GM19193 (cell line): ENCODE data around the gene DYNC1I1.

Source experiments
- POLR2A ChIP-seq: IDR thresholded peaks from 4 replicates; pipeline ENCODE4 v1.6.1; 2011; ENCODE audit not compliant: insufficient read depth, insufficient read length; ENCODE audit errors: extremely low read depth

DYNC1I1 gene

DNA sequence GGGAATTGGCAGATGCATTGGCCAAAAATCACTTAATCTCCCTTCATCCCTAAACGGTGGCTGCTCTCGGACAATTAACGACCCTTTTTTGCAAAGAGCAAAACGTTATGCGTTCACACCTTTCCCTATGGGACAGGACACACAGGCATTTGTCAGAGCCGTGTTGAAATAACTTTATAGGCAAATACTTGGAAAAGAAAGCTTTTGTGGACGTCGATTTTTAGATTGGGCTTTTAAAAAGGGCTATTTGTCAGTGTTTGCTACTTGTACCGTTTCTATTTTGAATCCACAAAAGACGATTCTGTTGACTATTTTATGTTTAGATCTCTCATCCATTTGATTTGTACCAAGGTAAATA lies 304.0 kb downstream of the DYNC1I1 start:
- TF ChIP-seq POLR2A: no peak

DNA sequence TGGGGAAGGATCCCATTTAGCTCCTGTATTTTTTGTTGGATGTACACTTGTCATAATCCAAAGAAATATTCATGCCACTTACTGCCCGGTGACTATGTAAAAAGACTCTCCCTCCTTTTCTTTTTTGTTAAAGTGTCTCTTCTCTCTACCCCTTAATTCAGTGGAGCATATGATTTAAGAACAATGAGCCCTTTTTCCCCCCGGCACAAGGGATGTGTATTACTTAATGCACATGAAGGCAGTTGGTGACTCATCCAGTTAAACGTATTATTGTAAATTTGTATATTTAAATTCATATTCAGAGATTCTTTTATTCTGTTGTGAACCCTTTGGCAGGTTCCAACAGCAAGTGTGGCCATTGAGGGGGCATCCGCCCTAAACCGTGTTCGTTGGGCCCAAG lies 307.7 kb downstream of the DYNC1I1 start:
- TF ChIP-seq POLR2A: no peak

DNA sequence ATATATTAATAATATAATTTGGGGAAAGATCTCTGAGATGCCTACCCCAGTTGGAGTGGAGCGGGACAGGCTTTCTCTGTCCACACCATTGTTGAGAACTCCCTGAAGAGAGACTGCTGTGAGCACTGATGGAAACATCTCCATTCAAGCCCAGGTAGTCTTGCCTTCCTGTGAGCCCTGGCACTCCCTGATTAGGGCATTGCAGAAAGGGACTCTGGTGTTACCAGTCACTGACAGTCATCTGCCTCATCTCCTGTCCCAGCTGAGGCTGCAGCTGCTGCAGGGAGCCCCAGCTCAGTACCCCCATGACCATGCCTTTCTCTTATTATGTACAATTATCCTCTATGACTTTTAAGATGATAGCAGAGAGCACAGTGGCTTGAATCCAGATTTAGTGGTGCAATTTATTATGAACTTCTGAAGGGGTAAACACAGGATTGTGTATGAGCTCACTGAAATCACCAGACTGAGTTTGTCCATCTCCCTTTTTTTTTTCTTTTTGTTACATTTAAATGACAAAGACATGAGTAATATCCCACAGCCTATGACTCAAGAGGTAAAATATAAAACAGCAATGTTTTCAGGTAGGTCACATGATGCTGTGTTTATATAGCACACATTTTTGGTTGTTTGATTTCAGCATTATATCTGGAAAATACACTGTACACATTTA lies 312.7 kb downstream of the DYNC1I1 start:
- TF ChIP-seq POLR2A: no peak

DNA sequence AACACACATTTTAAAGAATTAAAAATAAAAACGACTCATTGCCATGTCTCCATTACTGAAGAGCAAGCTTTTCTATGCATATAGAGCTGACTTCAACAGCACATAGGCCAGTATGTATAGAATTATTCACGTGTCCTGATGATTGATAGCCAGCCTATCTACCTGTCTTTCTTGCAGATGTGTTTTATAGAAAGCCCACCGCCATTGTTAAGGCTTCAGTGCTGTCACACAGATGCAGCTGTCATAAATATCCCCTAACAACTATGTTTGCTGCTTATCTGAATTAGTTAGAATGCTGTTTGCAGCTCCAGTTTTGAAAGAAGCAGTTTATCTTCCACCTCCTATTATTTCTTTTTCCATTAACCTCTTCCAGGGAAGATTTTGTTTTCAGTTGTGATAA lies 313.6 kb downstream of the DYNC1I1 start:
- TF ChIP-seq POLR2A: no peak

DNA sequence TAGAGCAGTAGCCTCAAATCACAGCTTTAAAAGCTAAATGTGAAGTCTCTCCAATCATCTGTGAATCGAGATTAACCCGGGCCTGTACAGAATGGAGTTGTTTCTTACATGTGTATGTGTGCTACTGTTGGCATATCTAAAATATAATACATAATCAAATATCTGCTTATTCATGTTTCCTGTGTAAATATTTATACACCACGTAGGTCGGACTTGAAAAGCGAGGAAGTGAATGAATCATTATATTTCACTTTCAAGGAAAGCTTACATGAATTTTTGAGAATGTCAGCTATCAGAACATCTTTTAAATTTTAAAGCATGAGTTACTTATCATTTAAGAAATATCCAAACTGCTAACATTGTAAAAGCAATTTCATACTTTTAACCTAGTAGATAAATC lies 316.2 kb downstream of the DYNC1I1 start:
- TF ChIP-seq POLR2A: no peak

DNA sequence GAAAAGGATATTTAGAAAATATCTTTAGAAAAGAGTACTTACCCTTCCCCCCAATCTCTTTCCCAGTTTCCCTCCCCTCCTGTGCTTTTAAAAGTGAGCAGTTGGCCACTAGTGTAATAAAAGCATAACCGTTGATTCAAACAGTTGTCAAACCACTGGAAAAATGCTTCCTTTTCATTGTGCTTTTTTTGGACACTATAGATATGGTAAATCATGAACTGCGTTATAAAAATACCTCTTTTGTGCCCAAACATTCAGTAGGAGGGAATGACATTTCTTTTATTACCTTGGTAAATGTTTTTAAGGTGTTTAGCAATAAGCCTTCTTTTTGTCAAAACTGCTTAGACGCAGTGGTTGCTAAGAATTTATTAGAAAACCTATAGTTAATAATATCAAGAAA lies 317.2 kb downstream of the DYNC1I1 start:
- TF ChIP-seq POLR2A: no peak

DNA sequence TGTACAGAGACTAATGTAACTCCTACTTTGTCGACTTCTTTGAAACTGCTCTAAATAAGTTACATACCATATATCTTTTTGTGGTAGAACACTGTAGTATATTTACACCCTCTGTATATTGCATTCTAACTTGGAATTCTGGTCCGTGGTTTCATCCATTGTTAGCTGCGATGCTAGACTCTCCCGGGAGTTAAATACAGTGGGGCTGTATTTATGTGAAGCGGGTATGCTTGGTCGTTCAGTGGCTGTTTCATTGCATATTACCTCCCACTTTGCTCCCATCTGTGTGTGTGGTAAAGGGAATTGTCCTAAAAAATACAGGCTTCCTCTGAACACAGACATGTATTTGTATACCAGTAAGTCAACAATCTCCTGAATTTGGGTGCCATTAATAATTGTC lies 318.4 kb downstream of the DYNC1I1 start:
- no peak for TF ChIP-seq POLR2A

DNA sequence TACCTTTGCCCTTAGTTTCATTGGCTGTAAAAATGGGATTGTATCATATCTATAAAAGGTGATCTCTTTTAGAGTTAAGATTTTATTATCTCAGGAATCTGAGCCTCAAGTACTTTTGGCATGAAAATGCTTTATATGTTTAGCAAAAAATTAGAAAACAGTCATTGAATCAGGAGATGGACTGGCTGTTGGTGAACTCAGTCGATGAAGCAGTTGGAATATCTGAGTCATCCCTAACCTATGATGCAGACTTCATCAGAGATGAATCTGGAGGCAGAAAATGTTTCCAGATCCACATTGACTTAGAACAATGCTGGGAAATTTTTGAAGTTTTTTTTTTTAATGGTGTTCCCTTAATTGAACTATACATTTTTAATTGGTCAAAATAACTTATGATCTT lies 321.1 kb downstream of the DYNC1I1 start:
- TF ChIP-seq POLR2A: no peak

DNA sequence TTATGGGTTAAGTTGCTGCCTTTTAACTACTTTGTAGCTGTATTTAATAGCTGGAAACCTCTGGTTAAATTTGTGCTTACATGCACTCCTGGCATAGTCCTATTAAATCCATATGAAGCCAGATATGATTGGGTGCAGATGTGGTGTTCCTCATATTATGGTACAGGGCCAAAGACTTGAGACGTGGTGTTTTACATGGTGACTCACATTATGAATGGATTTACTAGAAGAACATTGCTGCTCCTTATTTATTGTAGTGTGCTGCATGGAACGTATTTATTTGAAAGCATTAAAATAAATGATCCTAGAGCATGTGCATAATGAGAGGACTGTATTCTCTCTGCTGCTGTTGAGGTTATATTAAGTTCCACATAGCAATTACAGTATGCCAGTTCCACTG lies 325.5 kb downstream of the DYNC1I1 start:
- no peak for TF ChIP-seq POLR2A

DNA sequence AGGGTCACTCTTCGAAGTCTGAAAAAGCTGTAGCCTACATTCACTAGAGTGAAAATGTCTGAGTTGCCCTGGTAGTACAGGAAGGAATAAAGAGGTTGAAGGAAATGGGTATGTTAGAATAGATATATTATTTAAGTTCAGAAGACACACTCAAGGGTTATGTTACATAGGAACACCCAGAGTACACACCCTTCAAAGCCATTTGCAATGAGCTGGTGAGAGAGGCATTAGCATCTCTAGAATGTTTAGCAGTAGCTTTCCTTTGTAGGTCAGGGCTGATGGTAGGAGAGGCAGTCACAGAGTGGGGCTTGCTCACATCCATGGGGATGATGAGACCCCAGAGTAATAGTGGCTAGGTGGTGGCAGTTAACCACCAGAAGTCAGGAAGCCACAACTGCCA lies 328.4 kb downstream of the DYNC1I1 start:
- no peak for TF ChIP-seq POLR2A

DNA sequence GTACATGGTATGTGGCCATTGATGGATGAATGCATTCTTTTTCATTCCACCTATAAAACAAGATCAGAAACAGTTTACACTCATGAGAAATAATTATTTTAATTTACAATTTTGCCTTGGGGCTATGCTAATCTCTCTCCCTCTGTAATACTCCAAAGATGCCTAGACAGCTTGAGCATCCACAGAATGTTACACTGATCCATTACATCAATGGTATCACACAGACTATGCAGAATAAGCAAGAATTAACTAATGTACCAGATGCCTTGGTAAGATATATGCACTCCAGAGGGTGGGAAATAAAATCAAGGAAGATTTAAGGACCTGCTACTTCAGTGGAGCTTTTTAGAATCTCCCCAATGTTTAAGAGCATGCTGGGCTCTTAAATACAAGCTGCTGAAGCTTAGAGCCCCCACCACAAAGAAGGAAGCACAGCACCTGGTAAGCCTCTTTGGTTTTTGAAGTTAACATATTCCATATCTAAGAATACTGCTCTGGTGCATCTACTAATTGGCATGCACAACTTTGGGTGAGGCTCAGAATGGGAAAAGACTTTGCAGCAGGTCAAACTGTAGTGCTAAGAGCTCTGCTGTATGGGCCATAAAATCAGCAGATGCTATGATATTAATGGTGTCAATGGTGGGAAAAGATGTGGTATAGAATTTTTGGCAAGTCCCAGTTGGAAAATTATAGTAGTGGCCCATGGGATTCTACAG lies 329.9 kb downstream of the DYNC1I1 start:
- no peak for TF ChIP-seq POLR2A

DNA sequence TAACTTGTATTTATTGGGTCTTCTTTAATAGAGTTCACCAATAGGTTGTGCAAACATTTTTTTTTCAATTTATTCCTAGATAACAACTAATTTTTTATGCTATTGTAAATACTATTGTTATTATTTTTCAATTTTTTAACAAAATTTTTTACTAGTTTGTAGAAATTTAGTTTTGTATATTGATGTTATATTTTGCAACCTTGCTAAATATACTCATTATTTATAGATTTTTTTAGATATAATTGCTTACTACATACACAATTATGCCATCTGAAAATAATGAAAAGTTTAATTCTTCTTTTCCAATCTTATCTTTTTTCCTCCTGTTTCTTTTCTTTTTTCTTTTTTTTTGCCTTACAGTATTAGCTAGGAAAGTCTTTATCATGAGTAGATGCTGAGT lies 332.6 kb downstream of the DYNC1I1 start:
- no peak for TF ChIP-seq POLR2A

DNA sequence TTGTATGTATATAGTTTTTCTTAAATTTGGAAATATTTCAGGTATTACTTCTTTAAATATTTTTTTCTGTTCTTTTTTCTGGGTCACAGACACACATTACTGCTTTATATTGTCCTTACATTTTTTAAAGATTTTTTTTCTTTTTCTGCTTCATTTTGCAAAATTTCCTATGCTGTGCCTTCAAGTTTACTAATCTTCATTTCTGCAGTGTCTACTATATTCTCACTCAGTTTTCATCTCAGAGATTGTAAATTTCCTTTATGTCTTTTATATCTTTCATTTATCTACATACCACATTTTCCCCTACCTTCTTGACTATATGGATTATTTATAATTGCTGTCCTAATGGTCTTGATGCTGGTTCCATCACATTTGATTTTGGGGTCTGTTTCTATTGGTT lies 339.1 kb downstream of the DYNC1I1 start:
- TF ChIP-seq POLR2A: no peak

DNA sequence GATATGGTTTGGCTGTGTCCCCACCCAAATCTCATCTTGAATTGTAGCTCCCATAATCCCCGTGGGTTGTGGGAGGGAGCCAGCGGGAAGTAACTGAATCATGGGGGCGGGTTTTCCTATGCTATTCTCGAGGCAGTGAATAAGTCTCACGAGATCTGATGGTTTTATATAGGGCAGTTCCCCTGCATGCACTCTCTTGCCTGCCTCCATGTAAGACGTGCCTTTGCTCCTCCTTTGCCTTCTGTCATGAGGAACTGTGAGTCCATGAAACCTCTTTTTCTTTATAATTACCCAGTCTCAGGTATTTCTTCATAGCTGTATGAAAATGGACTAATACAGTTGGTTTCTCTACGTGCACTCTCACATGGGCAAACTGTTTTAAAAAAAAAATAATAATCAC lies 341.8 kb downstream of the DYNC1I1 start:
- no peak for TF ChIP-seq POLR2A

DNA sequence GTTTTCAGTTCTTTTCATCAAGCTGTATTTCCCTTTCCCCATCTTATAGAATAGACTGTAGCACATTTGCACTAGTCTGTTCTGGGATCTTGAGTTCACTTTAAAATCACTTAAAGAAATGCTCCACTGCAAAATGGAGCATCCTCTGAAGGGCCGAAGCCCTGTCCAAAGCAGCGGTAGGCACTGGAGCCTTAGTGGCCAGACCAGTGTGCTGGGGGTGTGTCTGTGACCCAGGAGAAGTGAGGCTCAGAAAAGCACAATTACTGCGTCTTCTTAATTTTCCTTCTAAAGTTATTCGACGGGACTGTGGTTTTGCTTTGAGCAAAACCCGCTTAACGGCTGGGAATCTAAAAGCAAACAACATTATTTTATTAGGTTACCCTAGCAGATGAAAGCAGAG lies 343.8 kb downstream of the DYNC1I1 start:
- TF ChIP-seq POLR2A: no peak

DNA sequence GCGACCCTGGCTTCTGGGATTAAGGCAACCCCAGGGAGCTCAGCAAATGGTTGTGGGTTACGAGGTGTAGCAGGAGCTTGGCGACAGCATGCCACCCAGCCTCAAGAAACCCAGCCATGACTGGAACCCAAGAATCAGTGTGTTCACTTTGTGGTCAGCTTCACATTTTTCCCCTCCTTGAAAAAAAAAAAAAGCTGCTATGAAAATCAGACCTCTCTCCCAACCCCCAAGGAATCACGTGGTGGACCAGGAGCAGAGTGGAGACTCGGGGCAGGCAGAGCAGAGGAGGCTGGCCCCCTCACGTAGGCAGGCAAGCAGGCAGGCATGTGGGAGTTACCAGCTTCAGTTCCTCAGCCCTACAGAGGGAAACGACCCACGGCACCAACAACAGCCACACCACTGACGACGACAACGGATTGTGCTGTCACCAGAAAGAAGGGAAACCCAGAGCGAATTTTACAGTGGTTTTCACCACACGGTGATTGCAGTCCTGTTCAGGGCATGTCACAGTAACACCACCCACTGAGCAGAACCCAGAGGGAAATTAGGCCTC lies 346.2 kb downstream of the DYNC1I1 start:
- TF ChIP-seq POLR2A: no peak
